Panc1 (cell line): ENCODE results near the gene MMAB. TPM values are rescaled to one million over a fixed set of nuclear protein-coding genes. Genes with fewer than 3 reads are reported as not detected.

ENCODE experiments used
- ATAC-seq: fragments of 200-7000 bp; cut with Tn5 transposase; 2 replicates; pipeline ENCODE4 v1.9.1; 2020; ENCODE audit warnings: mild to moderate bottlenecking, moderate library complexity
- BruUV-seq: library from RNA; stranded (reverse); fragments of 400-500 nt; replicated peaks from 2 replicates; lab custom pipeline; 2021; lab: Mats Ljungman, UMichigan
- CTCF ChIA-PET: fragments of 300-600 bp; sonication (Branson Sonifier 250); formaldehyde crosslinking; loops from one replicate; lab custom pipeline; 2022; ENCODE audit warnings: antibody characterized with exemption; lab: Charles Lee
- POLR2A ChIA-PET: fragments of 300-600 bp; sonication (Branson Sonifier 250); formaldehyde crosslinking; loops from one replicate; lab custom pipeline; 2022; ENCODE audit warnings: antibody characterized with exemption; lab: Charles Lee
- DNase-seq: peaks from one replicate; pipeline ENCODE4 v3.0.0-alpha.2; 2010; ENCODE audit warnings: low read depth, low spot score
- H3K27ac ChIP-seq: 2 replicates; pipeline ENCODE4 v1.5.1; 2011; ENCODE audit warnings: mild to moderate bottlenecking, low read length, inconsistent platforms
- H3K27me3 ChIP-seq: fragments of 200-500 bp; sonication (Bioruptor generic); 2 replicates; pipeline ENCODE4 v1.6.0; 2014; ENCODE audit warnings: low read length, inconsistent platforms; ENCODE audit not compliant: control insufficient read depth, insufficient read depth
- H3K36me3 ChIP-seq: fragments of 200-500 bp; sonication (Bioruptor generic); 2 replicates; pipeline ENCODE4 v1.5.1; 2014; ENCODE audit warnings: inconsistent platforms, mild to moderate bottlenecking, low read length, moderate library complexity; ENCODE audit not compliant: control insufficient read depth, insufficient read depth
- H3K4me1 ChIP-seq: 2 replicates; pipeline ENCODE4 v1.5.1; 2011; ENCODE audit warnings: inconsistent platforms, mild to moderate bottlenecking, low read length, moderate library complexity; ENCODE audit not compliant: control insufficient read depth, insufficient read depth
- H3K4me3 ChIP-seq, 2 experiments: 2 replicates each; pipeline ENCODE4 v1.5.1; 2011 to 2012; ENCODE audit warnings: low read depth in 2 of 2, low read length in 2 of 2, mild to moderate bottlenecking in 2 of 2, inconsistent platforms in 1 of 2, moderate library complexity in 1 of 2
- H3K9me3 ChIP-seq: fragments of 200-500 bp; sonication (Bioruptor generic); 2 replicates; pipeline ENCODE4 v1.5.1; 2014; ENCODE audit warnings: low read depth, mild to moderate bottlenecking, inconsistent platforms, low read length, moderate library complexity; ENCODE audit not compliant: control insufficient read depth, insufficient read depth
- CTCF ChIP-seq: fragments of 450-650 bp; IDR thresholded peaks from 2 replicates; pipeline ENCODE4 v1.5.1; 2017; ENCODE audit warnings: mild to moderate bottlenecking
- POLR2AphosphoS5 ChIP-seq: IDR thresholded peaks from 2 replicates; pipeline ENCODE4 v1.6.1; 2012; ENCODE audit warnings: mild to moderate bottlenecking, low read depth, low read length, moderate library complexity
- REST ChIP-seq, 2 experiments: IDR thresholded peaks; 2 replicates each; pipeline ENCODE4 v1.6.1; 2011 to 2012; ENCODE audit warnings: low read depth in 2 of 2, control low read depth in 1 of 2, low read length in 1 of 2, mild to moderate bottlenecking in 1 of 2, moderate library complexity in 1 of 2; ENCODE audit not compliant: insufficient read depth in 1 of 2
- SIN3A ChIP-seq: IDR thresholded peaks from 2 replicates; pipeline ENCODE4 v1.6.1; 2012; ENCODE audit warnings: low read depth, mild to moderate bottlenecking, low read length, moderate library complexity, borderline replicate concordance; ENCODE audit not compliant: insufficient read depth
- TCF7L2 ChIP-seq: IDR thresholded peaks from 2 replicates; pipeline ENCODE4 v1.6.1; 2011; ENCODE audit warnings: mild to moderate bottlenecking, low read depth, low read length, inconsistent platforms
- in situ Hi-C: cut with HindIII; loops from 2 replicates; pipeline ENCODE4 v1.10.0; 2016; ENCODE audit warnings: low sequenced_read_pairs, low pct_unique_long_range_greater_than_20kb
- intact Hi-C: fragments of 100-400 bp; cut with micrococcal nuclease; formaldehyde crosslinking; loops from one replicate; pipeline ENCODE4 v1.10.0; 2022; ENCODE audit not compliant: unreplicated experiment
- total RNA-seq: library from RNA; stranded (reverse); gene quantifications from one replicate; pipeline ENCODE4 v1.2.1, GENCODE V29; 2021; ENCODE audit not compliant: unreplicated experiment

MMAB gene
- total RNA-seq, 1 experiment from 2014 or later, result 58.6 TPM

GRCh38 chr12:109557805-109558204 is 15.5 kb downstream of the MMAB start:
- Histone ChIP-seq H3K9me3 (no peaks in the 10 kb centered on the region), H3K36me3 (no peaks in the 10 kb centered on the region), H3K27ac (no peak overlapping the region), H3K27me3 (no peaks in the 10 kb centered on the region), H3K4me3 (no peak overlapping the region), H3K4me1 (no peaks in the 10 kb centered on the region)
- in situ Hi-C loops, result no loop called here
- ATAC-seq, result no peak
- no TSS peak for BruUV-seq
- intact Hi-C loops, result no loop called here
- no peak for TF ChIP-seq TCF7L2
- no peak for TF ChIP-seq POLR2AphosphoS5
- POLR2A ChIA-PET, result no interaction called here
- CTCF ChIA-PET, result no interaction called here
- DNase-seq, result no peak

- DNase-seq (no peak), ATAC-seq (no peak)
- H3K36me3 ChIP-seq, result no peaks in the 10 kb centered on the region
- no peak overlapping the region for H3K4me3 ChIP-seq
- in situ Hi-C loops (no loop called here), intact Hi-C loops (no loop called here)
- POLR2A ChIA-PET, result no interaction called here
- no TSS peak for BruUV-seq
- CTCF ChIA-PET, result no interaction called here
- TF ChIP-seq CTCF (no peak), TCF7L2 (no peak), REST (IDR thresholded peaks at IDR 0.05; ENCODE audit: insufficient read depth in 1 of 2, low read depth in 2 of 2, low read length in 1 of 2) (no peak), SIN3A (no peak), POLR2AphosphoS5 (no peak)
- H3K9me3 ChIP-seq, result no peaks in the 10 kb centered on the region
- no peaks in the 10 kb centered on the region for H3K4me1 ChIP-seq
- H3K27me3 ChIP-seq, result no peaks in the 10 kb centered on the region
- no peak overlapping the region for H3K27ac ChIP-seq
These were observed 16.1 kb downstream of the MMAB start for GRCh38 chr12:109557200-109557599.

GRCh38 chr12:109555431-109556315 is 17.6 kb downstream of the MMAB start:
- peaks cover 2% of the 10 kb centered on the region; the same call in 1 of the 2 replicates for H3K27me3 ChIP-seq
- DNase-seq (no peak), ATAC-seq (no peak)
- POLR2A ChIA-PET, result interaction anchor here (0.7 kb wide), 1 partner anchor 804 kb away, joined by 3 read pairs; no protein-coding TSS in a partner anchor
- intact Hi-C loops (no loop called here), in situ Hi-C loops (no loop called here)
- CTCF ChIA-PET, result no interaction called here
- no peaks in the 10 kb centered on the region for H3K4me1 ChIP-seq
- no peak overlapping the region for H3K4me3 ChIP-seq
- H3K9me3 ChIP-seq, result no peaks in the 10 kb centered on the region
- H3K27ac ChIP-seq, result no peak overlapping the region
- no peak for TF ChIP-seq CTCF
- no peak for TF ChIP-seq TCF7L2
- TF ChIP-seq POLR2AphosphoS5, result no peak
- no peak for TF ChIP-seq SIN3A
- TF ChIP-seq REST (IDR thresholded peaks at IDR 0.05; ENCODE audit: insufficient read depth in 1 of 2, low read depth in 2 of 2, low read length in 1 of 2), result no peak
- BruUV-seq, result no TSS peak
- no peaks in the 10 kb centered on the region for H3K36me3 ChIP-seq
